B cell (primary cell): ENCODE results near the gene STON2.

ENCODE experiments used
- EZH2 ChIP-seq: IDR thresholded peaks from 2 replicates; pipeline ENCODE4 v1.6.1; 2012; ENCODE audit warnings: borderline replicate concordance, low read depth, mild to moderate bottlenecking, moderate library complexity, low read length; ENCODE audit not compliant: insufficient read depth, poor library complexity, severe bottlenecking
- TF ChIP-seq, protein P1 (sequence below): fragments of 200-600 bp; IDR thresholded peaks from one replicate; pipeline ENCODE4 v1.8.0; 2022; ENCODE audit warnings: antibody characterized with exemption, mild to moderate bottlenecking

DNA sequence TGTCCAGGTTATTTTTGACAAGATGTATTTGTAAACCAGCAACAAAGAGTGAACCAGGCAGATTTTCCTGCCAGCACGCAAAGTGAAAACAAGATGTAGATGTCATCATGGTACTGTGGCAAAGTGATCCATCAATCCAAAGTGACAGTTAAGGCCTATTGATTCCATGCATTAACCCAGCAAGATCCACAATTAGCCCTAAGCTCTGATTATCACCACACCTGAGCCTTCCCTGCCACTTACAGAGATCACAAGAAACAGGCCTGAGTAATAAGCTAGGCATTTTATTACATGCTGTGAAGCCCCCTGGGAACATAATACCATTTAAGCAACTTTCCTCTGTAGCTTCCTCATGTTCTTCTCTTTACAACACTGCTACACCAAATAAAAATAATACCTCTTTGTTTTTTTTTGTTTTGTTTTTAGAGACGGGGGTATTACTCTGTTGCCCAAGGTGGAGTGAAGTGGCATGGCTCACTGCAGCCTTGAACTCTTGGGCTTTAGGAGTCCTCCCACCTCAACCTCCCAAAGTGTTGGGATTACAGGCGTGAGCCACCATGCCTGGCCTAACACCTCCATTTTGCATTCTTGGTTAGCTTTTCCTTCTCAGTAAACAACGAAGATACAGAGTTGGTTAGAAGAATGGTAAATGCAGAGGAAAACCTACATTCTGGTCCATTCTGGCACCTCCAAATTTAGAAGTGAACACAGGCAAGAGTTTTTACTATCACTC is 85.5 kb downstream of the STON2 start:
- TF ChIP-seq, protein P1, sequence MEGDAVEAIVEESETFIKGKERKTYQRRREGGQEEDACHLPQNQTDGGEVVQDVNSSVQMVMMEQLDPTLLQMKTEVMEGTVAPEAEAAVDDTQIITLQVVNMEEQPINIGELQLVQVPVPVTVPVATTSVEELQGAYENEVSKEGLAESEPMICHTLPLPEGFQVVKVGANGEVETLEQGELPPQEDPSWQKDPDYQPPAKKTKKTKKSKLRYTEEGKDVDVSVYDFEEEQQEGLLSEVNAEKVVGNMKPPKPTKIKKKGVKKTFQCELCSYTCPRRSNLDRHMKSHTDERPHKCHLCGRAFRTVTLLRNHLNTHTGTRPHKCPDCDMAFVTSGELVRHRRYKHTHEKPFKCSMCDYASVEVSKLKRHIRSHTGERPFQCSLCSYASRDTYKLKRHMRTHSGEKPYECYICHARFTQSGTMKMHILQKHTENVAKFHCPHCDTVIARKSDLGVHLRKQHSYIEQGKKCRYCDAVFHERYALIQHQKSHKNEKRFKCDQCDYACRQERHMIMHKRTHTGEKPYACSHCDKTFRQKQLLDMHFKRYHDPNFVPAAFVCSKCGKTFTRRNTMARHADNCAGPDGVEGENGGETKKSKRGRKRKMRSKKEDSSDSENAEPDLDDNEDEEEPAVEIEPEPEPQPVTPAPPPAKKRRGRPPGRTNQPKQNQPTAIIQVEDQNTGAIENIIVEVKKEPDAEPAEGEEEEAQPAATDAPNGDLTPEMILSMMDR = no peak
- TF ChIP-seq EZH2 = no peak
